GM18517 (cell line): ENCODE measurements around the gene ANKRD42.

Experiments used
- ATAC-seq: cut with Tn5 transposase; IDR thresholded peaks from one replicate; pipeline ENCODE4 v1.9.1; 2021; ENCODE audit warnings: mild to moderate bottlenecking, moderate library complexity; ENCODE audit not compliant: unreplicated experiment

Gene ANKRD42

DNA sequence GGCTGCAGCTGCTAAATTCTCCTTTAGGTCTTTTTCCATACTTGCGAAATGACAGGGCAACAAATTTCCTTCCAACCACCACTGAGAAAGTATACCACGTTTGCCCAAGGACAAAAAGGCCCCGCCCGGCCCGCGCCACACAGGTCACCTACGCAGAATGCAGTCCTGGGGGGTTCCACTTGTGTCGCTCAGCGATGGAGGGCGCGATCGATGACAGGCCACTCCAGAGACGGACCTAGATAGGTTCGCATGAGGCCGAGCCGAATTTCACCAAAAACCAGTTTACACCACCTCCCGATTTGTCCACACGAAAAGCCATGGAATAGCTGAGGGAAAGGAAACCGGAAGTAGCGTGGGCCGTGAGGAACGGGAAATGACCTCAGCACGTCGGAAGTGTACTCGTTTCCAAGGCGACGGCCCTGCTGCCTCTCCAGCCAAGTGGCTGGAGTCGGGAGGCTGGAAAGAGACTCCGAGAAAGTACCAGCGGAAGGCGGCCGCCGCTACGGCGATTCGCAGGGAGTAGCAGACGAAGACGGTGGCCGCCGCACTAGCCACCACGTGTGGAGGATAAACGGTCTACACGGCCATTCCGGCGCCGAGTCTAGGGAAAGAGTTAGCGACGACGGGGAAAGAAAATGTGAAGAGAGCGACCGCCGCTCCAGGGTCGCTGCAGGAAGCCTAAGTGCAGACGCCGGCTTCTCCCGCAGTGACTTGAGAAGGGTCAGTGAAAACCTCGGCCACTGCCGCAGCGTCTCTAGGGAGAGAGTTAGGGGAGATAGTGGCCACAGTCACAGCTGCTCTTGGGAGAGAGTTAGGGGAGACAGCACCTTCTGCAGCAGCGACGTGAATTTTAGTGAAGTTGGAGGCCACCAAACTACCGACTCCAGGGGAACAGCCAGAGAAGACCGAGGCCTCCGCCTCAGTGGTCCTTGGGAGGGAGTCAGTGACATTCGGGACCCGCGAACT is at the start of gene ANKRD42:
TSS of gene ANKRD42 (plus strand) at position 398 of the 966 bp plus-strand sequence. CDS start 959 bp downstream, outside the sequence.
- peak; percentile 90 for ATAC-seq

- ATAC-seq, result no peak
Observed at GRCh38 chr11:83147895-83148294, 45.6 kb upstream of the ANKRD42 start.

DNA sequence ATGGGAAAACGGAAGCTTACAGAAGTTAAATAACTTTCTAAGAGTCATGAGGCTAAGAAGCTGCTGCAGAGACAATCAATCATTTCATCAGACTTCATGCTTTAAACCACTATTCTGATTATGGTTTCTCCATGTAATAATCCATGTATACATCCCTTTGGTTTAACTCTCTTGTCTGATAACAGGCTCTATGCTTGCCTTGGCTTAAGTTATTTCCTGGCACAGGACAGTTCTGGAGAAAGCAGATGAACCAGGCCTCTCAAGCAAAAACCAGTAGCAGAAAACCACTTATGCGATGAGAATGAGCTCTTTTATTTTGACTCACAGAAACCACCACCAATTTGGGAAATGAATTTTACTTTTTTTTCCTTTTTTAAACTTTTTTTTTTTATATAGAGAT is 43.1 kb upstream of the ANKRD42 start:
- ATAC-seq, result no peak

DNA sequence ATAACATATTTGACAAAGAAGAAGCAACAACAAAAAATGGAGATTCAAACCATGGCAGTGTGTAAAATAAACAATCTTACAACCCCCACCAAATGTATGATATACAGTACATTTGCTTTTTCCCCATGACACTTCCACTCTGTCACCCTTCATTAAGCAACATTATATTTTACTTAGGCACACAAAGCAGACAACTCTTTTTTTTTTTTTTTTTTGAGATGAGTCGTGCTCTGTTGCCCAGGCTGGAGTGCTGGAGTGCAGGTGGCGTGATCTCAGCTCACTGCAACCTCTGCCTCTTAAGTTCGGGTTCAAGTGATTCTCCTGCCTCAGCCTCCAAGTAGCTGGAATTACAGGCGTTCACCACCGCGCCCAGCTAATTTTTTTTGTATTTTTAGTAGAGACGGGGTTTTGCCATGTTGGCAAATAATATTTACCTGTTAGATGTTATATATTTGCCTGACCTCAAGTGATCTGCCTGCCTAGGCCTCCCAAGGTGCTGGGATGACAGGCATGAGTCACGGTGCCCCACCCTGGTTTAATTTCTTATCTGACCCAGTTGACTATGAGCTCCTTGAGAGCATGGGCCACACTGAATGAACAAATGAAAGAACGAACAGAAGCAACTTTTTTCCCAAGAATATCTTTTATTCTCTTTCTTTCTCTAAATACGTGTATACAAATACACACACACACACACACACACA is 42.1 kb upstream of the ANKRD42 start:
- no peak for ATAC-seq

DNA sequence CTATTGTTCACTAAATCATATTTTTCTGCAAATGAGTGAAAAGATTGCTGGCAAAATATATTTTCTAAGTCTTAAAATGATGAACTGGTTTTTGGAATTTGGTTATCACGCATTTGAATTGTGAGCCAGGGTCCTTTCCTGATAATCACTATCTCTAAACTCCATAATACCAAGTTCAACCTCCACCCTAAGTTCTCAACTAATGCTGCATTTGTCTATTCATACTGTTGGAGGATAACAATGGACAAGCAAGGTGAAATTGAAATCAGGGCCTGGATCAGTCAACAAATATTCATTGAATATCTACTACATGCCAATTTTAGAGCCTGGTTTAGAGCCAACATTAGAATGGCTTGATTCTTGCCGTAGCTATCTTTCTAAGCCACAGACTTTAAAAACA is 41.2 kb upstream of the ANKRD42 start:
- no peak for ATAC-seq

DNA sequence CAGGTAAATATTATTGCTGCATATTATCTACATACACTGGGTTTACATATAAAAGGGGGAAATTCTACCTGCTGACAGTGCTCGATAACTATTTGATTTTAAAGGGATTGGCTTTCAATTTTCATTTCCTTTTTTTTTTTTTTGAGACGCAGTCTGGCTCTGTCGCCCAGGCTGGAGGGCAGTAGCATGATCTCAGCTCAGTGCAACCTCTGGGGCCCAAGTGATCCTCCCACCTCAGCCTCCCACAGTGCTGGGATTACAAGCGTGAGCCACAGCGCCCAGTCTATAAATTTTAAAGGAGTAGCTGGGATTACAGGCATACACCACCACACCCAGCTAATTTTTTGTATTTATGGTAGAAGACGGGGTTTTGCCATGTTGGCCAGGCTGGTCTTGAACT is 39.7 kb upstream of the ANKRD42 start:
- ATAC-seq, result no peak

DNA sequence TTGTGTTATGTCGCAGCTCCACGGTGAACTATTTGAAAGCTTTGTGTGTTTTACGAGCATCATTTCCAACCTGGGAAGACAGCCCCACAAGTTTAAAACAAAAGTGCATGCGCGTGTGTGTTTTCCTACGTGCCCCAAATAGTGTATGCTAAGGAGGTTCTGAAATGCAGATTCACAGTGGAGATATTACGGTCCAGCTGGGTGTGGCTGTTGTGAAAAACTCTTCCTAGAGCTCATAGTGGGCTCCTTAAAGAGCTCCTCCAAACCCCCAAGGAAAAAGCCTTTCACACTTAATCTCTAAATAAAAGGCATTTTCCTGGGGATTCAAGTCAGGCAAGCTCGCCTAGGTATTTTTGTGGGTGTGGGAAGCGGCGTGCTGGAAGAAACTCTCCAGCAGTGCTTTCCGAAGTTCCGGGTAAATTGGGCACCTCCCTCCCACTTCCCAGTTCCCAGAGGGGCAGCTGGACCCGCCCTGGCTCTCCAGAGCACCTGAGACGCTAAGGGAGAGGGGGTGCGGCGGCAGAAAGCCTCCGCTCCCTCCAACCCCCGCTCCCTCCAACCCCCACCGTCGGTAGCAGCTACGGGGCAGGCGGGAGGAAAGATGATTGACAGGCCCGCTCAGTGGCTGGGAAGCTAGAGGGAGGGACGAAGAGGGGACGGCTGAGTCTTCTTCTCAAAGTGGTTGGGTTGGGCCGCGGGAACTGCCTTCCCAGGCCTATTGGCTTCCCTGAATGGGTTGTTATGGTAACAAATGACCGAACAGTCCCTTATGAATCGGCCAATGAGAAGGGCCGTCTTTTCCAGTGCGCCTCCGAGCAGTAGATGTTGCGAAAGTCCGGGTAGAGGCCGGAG is 37.1 kb upstream of the ANKRD42 start:
- peak; percentile 97 for ATAC-seq

GRCh38 chr11:83156996-83157593 is 36.4 kb upstream of the ANKRD42 start, which contains the start of gene PCF11:
Gene PCF11 (plus strand): TSS chr11:83157131. CDS start chr11:83157440, 309 bp downstream.
- no peak for ATAC-seq

GRCh38 chr11:83157594-83158356 is 35.7 kb upstream of the ANKRD42 start:
- ATAC-seq, result no peak

DNA sequence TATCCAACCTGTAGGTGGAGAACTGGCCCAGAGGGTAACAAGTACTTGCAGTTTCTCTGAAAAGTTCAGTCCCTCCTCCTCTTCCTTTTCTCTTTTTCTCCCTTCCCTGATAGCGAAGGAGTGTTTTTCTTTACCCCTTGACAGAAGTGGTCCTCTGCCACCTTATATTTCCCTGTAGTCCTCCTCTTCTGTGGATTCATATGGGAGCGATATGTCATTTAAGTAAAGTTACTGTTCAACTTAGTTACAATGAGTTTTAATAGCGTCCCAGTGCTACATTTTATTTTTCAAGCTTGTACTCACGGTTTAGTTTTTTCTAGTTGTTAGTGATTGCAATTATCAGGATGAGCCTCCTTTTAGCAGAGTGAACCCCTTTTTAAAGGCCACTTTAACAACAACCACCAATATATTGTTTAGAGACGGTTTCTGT is 35.1 kb upstream of the ANKRD42 start:
- ATAC-seq, result no peak

- ATAC-seq, result no peak
Observed at GRCh38 chr11:83158965-83159901, 34.3 kb upstream of the ANKRD42 start.

DNA sequence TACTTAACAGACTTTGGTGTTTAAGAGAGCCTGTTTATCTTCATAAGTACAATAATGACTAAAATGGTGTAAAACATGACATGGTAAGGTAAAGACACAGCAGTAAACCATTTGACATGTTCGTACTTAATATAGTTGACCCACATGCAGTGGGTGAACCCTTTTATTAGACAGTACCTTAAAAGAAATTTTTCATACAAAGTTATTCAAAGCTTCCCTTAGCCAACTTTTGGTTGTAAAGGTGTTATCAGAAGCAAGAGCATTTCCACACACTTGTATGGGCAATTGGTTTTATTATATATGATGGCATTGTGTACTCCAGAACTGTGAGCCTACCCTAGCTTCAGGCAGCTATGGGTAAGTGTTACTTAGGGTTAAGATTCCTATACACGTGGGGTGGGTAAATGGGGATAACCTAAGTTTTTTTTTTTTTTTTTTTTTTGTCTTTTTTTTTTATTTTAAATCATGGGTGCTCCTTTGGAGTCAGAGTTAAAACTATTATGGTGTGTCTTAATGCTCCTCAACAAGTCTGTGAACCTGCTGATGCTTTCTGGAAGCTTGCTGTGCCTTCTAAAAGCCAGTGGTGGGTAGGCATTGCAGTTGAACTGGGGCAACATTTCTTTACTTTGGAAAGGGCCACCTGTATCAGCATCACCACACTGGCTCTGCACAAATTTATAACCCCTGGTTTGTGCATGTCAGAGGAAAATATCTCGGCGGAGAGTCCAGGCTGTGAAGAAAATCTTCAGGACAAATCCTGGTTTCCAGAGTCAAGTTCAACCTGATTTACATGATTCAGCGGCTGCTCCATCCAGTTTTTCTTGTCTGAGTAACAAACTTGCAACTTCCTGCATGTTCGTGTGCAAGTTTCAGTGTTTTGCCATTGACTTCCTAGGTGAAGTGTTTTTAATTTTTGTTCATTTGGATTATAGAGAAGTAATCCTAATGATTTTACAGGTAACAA is 33.3 kb upstream of the ANKRD42 start:
- ATAC-seq, result no peak

DNA sequence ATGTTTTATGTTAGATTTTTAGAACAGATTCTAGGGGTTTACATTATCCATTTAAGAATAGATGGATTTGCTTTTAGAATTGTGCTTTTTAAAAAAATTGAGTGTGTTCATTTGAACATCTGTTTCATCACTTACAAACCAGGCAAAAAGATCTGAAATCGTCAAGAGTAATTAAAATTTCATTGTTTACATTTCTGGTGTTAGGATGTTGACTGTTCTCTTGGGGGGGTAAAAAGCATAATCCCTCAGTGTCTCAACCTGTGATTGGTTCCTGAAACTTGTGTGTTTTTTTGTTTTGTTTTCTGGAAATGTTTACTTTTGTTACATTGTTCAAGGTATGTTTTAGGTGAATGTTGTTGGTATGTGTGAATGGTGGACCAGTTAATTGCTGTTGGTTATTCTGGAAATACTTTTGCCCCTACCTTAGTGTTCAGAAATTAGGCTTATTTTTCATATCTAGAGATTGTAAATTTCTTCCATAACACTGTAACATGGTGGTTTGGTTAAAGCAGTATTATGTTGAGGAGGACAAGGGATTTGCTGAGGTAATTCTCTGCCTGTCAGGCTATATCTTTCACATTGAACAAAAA is 31.8 kb upstream of the ANKRD42 start:
- no peak for ATAC-seq

- peak; percentile 55 for ATAC-seq
Observed at GRCh38 chr11:83162377-83162776, 31.1 kb upstream of the ANKRD42 start.

DNA sequence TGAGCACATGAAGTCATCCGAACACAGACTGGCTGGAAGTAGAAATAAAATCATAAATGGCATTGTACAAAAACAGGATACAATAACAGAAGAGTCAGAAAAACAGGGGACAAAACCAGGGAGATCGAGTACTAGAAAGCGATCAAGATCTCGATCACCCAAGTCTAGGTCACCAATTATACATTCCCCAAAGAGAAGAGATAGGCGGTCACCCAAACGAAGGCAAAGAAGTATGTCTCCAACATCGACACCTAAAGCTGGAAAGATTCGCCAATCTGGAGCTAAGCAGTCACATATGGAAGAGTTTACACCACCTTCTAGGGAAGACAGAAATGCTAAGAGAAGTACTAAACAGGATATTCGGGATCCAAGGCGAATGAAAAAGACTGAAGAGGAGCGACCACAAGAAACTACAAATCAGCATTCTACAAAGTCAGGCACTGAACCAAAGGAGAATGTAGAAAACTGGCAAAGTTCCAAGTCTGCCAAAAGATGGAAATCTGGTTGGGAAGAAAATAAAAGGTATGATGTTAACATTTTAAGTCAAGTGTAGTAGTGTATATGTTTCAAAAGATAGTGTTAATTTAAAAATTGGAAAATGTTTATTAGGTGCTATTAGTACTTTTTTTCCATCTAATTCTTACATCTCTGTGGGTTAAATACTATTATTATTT is 27.2 kb upstream of the ANKRD42 start:
- no peak for ATAC-seq

DNA sequence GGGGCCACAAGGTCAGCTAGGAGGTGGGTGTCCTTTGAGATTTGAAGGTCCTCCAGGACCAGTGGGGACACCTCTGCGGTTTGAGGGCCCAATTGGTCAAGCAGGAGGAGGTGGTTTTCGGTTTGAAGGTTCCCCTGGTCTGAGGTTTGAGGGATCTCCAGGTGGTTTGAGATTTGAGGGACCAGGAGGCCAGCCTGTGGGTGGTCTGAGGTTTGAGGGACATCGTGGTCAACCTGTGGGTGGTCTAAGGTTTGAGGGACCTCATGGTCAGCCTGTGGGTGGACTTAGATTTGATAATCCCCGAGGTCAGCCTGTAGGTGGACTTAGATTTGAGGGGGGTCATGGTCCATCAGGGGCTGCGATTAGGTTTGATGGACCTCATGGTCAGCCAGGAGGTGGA is 24.8 kb upstream of the ANKRD42 start:
- no peak for ATAC-seq

DNA sequence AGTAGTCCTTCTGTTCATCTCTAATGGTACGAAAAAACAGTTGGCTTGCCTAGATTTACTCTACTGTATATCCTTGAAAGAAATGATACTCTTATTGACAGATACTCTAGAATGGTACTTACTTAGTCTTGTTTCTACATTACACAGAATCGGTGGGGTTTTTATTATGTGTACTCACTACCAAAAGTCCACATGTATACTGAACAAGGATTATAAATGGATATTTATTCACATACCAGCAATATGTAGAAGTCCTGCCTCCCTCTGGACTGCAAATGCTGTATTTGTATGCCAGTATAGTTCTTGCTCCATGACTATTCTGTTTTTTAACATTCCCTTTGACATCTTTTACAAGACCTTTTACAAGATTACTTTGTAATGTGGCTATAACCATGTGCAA is 22.6 kb upstream of the ANKRD42 start:
- ATAC-seq, result no peak
